NCI-H146 (cell line): ENCODE measurements around the gene AEBP1.

Experiments
- DNase-seq: peaks from one replicate; lab custom pipeline; 2025; lab: John Stamatoyannopoulos, UW

The AEBP1 gene

DNA sequence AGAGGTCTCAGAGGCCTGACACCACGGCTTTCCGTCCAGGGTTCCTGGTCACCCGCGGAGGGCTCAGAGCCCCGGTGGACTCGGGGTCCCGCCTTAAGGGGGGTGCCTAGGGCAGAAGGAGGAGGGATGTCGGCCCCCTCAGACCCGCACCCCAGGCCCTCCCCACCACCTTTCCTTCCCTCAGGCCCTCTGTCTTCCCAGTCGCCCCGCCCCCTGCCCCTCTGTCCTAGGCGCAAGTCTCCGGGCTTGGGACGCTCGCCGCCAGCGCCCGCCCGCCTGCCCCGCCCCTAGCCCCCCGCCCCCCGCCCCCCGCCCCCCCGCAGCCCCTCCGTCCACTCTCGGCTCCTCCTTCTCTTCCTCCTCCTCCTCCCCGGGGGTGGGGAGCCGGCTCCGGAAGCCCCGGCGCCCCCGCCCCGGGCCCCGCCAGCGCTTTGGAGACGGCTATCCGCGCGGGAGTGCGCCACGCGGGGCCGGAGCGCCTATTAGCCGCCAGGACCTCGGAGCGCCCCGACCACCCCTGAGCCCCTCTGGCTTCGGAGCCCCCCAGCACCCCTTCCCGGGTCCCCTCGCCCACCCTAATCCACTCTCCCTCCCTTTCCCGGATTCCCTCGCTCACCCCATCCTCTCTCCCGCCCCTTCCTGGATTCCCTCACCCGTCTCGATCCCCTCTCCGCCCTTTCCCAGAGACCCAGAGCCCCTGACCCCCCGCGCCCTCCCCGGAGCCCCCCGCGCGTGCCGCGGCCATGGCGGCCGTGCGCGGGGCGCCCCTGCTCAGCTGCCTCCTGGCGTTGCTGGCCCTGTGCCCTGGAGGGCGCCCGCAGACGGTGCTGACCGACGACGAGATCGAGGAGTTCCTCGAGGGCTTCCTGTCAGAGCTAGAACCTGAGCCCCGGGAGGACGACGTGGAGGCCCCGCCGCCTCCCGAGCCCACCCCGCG, at the start of gene AEBP1:
AEBP1 (plus strand) TSS at position 423 of the 937 bp plus-strand sequence; CDS start at position 744, 321 bp downstream.
- DNase-seq, result peak; percentile 59

- DNase-seq, result no peak
Measured at GRCh38 chr7:44056681-44057080, 47.5 kb upstream of the AEBP1 start.

GRCh38 chr7:44057181-44057848, 46.8 kb upstream of the AEBP1 start:
- DNase-seq, result no peak

GRCh38 chr7:44057849-44058758, 46.0 kb upstream of the AEBP1 start:
- DNase-seq, result no peak

- DNase-seq, result no peak
Measured at GRCh38 chr7:44058759-44059218, 45.4 kb upstream of the AEBP1 start.

- DNase-seq, result no peak
Measured at GRCh38 chr7:44059219-44060090, 44.7 kb upstream of the AEBP1 start.

DNA sequence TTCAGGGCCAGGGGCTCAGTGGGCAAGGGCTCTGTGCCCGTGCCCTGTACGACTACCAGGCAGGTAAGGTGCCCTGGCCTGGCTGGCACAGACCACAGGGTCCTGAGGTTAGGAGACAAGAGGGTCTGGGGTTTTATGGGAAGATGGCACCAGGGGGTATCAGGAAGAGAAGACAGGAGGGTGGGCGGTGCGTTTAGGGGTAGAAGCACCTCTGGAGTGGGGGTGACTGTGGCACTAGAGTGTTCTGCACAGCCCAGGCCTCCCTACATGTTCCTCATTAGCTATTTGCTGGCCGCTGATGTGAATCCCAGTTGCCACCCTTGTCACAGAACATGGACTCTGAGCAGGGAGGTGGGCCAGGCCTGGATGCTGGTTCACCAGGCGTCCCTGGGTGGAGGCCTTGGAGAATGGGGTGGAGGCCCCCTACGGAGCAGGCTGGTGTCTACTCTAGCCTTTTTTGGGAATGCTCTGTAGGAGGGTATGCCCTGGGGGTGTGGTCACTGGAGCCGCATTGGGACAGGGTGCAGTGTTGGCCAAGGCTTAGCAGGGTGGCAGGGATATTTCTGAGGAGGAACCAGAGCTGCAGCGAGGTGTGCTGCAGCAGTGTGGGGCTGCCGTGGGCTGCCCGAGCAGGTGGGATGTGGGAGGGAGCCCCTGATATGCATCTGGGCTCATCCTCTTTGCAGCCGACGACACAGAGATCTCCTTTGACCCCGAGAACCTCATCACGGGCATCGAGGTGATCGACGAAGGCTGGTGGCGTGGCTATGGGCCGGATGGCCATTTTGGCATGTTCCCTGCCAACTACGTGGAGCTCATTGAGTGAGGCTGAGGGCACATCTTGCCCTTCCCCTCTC, 43.8 kb upstream of the AEBP1 start:
- no peak for DNase-seq

DNA sequence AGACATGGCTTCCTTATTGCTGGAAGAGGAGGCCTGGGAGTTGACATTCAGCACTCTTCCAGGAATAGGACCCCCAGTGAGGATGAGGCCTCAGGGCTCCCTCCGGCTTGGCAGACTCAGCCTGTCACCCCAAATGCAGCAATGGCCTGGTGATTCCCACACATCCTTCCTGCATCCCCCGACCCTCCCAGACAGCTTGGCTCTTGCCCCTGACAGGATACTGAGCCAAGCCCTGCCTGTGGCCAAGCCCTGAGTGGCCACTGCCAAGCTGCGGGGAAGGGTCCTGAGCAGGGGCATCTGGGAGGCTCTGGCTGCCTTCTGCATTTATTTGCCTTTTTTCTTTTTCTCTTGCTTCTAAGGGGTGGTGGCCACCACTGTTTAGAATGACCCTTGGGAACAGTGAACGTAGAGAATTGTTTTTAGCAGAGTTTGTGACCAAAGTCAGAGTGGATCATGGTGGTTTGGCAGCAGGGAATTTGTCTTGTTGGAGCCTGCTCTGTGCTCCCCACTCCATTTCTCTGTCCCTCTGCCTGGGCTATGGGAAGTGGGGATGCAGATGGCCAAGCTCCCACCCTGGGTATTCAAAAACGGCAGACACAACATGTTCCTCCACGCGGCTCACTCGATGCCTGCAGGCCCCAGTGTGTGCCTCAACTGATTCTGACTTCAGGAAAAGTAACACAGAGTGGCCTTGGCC, 43.0 kb upstream of the AEBP1 start:
- no peak for DNase-seq

DNA sequence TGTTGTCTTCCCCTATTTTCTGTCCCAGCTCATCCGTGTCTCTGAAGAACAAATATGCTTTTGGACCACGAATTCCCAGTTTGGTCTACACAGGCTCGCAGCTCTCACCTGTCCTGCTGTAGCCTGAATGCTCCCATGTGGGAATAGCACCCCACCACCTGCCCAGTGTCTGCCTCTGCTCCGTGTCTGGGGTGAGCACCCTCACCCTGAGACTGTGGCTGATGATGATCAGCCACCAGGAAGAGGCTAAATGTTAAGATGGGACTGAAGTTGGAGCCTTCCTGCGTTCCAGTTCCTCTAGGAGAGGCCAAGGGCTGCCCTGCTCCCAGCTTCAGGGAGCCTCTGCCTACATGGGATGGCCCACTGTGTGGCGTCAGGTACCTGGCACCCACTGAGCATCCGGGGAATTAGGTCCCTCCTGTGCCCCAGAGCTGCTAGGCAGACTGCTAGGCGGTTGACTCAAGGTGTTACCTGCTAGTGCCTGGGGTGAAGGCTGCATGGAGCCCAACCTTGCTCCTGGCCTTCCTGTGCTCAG, 42.4 kb upstream of the AEBP1 start:
- no peak for DNase-seq

GRCh38 chr7:44062180-44062902, 41.8 kb upstream of the AEBP1 start:
- DNase-seq, result no peak

DNA sequence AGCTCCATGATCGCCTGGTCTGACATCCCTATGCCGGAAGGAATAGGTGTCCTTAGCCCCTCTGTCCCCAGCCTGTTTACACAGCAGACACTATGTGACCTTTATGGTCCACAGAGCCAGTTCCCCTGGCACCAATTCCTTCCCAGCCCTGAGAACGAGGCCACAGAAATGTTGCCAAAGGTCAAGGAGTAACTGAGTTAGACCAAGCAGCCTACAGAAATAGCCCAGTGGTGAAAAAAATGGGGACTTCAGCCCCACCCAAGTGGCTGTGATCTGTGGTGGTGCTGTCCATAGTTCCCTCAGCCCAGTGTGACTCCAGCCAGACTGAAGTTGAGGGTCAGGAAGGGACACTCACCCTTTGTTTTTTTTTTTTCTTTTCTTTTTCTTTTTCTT, 41.2 kb upstream of the AEBP1 start:
- DNase-seq, result no peak

DNA sequence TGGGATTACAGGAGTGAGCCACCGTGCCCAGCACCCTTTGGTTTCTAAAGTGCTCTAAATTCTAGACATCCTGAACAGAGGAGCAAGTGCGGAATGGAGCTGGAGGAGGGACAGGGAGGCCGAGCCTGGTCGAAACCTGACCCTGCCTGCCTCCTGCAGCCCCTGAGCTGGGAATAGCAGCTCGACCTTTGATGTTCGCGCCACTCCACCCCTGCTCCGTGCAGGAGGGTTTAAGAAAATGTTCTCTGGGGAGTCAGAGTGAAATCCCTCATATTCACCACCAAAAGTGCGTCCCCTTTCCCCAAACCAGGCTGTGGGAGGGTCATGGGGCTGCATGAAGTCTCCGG, 40.6 kb upstream of the AEBP1 start:
- no peak for DNase-seq

DNA sequence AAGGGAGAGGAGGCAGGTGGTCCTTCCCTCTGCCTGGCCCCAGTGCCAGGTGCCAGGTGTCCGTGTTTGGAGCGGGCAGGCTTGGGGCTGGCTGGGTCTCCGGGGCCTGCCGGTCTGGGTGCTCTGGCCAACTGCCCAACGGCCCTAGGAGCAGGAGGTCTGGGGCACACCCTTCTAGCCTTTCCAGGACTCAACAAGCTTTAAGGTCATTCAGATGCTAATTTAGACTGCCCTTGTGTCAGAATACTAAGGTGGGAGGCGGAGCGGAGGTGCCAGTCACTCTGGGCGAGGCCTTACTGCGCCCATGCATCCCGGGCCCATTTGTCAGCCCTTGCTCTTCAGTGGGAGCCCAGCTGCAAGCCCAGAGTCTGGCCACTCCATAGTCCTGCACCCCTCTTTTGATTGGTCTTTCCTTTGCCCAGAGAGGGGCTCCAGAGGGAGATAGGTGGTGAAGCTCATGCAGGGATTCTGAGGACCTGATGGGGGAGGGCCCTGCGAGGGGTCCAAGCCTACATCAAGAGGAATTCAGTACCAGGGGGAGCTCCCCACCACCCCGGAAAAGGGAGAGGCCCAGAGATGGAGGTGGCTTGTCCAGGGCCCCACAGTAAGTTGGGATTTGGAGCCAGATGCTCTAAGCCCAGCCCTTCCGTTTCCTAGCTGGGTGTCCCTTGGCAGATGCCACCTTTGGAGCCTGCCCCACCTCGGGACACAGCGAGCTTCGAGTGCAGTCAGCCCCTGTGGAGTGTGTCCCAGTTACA, 40.1 kb upstream of the AEBP1 start:
- DNase-seq, result no peak

DNA sequence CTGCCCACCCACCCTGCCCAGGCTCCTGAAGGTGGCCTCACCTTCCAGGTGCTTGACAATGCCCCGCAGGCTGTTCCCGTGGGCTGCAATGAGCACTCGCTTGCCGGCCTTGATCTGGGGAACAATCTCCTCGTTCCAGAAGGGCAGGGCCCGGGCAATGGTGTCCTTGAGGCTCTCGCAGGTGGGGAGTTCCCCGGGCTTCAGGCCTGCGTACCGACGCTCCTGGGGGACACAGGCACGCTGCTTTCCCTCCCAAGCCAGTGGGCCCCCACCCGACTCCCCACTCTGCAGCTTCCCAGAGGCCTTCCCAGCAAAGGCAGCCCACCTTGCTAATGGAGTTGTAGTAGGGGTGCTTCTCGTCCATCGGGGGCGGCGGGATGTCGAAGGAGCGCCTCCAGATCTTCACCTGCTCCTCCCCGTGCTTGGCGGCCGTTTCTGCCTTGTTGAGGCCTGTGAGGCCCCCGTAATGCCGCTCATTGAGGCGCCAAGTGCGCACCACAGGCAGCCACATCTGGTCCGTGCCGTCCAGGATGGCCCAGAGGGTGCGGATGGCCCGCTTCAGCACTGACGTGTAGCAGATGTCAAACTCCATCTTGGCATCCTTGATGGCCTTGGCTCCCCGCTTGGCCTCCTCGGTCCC, 39.2 kb upstream of the AEBP1 start:
- peak; percentile 47 for DNase-seq

GRCh38 chr7:44065431-44066110, 38.6 kb upstream of the AEBP1 start, which contains the start of gene PGAM2:
PGAM2 (minus strand) TSS chr7:44065567; CDS start chr7:44065529, 38 bp downstream.
- peak; percentile 87 for DNase-seq

- no peak for DNase-seq
Measured at GRCh38 chr7:44066111-44066460, 38.1 kb upstream of the AEBP1 start.
